Endodermal cell (in vitro differentiated cells): Measurements from ENCODE around the gene CDC42EP1. TPM values are rescaled to one million over a fixed set of nuclear protein-coding genes. Genes with fewer than 3 reads are reported as not detected.
"Not testable (repeated sequence)": the region's sequence is repeated elsewhere in the genome, so short reads cannot be mapped to it uniquely, and the experiment has no call there.

Experiments used
- DNase-seq: peaks from one replicate; pipeline ENCODE4 v3.0.0-alpha.2; 2017
- H3K27ac ChIP-seq: 2 replicates; pipeline ENCODE4 v1.5.1; 2013; ENCODE audit warnings: mild to moderate bottlenecking, low read depth, low read length, moderate library complexity
- H3K27me3 ChIP-seq: 2 replicates; pipeline ENCODE4 v1.6.1; 2013; ENCODE audit warnings: mild to moderate bottlenecking, low read length, moderate library complexity; ENCODE audit not compliant: insufficient read depth, control insufficient read depth, poor library complexity, severe bottlenecking
- H3K36me3 ChIP-seq: 2 replicates; pipeline ENCODE4 v1.7.0; 2013; ENCODE audit warnings: mild to moderate bottlenecking, low read length, moderate library complexity; ENCODE audit not compliant: control insufficient read depth, insufficient read depth
- H3K4me1 ChIP-seq: one replicate; pipeline ENCODE4 v1.7.0; 2013; ENCODE audit warnings: low read length; ENCODE audit not compliant: control insufficient read depth, insufficient read depth
- H3K4me3 ChIP-seq: 2 replicates; pipeline ENCODE4 v1.5.1; 2013; ENCODE audit warnings: mild to moderate bottlenecking, low read length, moderate library complexity
- H3K9ac ChIP-seq: 2 replicates; pipeline ENCODE4 v1.6.1; 2013; ENCODE audit warnings: mild to moderate bottlenecking, low read length, moderate library complexity; ENCODE audit not compliant: poor library complexity, severe bottlenecking; ENCODE audit errors: extremely low read depth
- H3K9me3 ChIP-seq: 2 replicates; pipeline ENCODE4 v1.6.1; 2013; ENCODE audit warnings: mild to moderate bottlenecking, low read length, moderate library complexity; ENCODE audit not compliant: control insufficient read depth
- H3K27ac Mint-ChIP-seq: 2 replicates; pipeline ENCODE4 v1.8.0; 2020; ENCODE audit warnings: mixed read lengths
- H3K27me3 Mint-ChIP-seq: 2 replicates; pipeline ENCODE4 v1.8.0; 2021; ENCODE audit warnings: mild to moderate bottlenecking, mixed read lengths; ENCODE audit not compliant: insufficient read depth
- H3K36me3 Mint-ChIP-seq: 2 replicates; pipeline ENCODE4 v1.8.0; 2020; ENCODE audit warnings: low read depth, mixed read lengths
- H3K4me1 Mint-ChIP-seq: 2 replicates; pipeline ENCODE4 v1.8.0; 2020; ENCODE audit warnings: mixed read lengths
- H3K4me3 Mint-ChIP-seq: 2 replicates; pipeline ENCODE4 v1.8.0; 2020; ENCODE audit warnings: mild to moderate bottlenecking, moderate library complexity, mixed read lengths
- H3K9me3 Mint-ChIP-seq: 2 replicates; pipeline ENCODE4 v1.8.0; 2020; ENCODE audit warnings: mild to moderate bottlenecking, mixed read lengths
- CTCF ChIP-seq: fragments of 200-600 bp; sonication (generic); conservative IDR thresholded peaks from 2 replicates; pipeline ENCODE4 v1.5.0; 2021; ENCODE audit warnings: antibody characterized with exemption, mild to moderate bottlenecking
- WGBS, 2 experiments: methylation state at CpG; one replicate each; pipeline versions ENCODE4 v1.1.5 to v1.1.7; 2013; ENCODE audit warnings: missing lambda C conversion rate in 2 of 2, mixed read lengths in 1 of 2; ENCODE audit not compliant: insufficient coverage in 1 of 2, insufficient read length in 1 of 2; 5-methylcytosine and 5-hydroxymethylcytosine counted together
- total RNA-seq, 2 donors: library from RNA; stranded (reverse); fragmentation: NEBNext Ultra II Directional in 1 of 2; extraction: Animal tissue kit (Norgen Biotek cat#: 25700) in 1 of 2; gene quantifications; 2 replicates in 1 of 2; 3 replicates in 1 of 2; pipeline ENCODE4 v1.2.1, GENCODE V29; 2021

Gene CDC42EP1
- total RNA-seq, 2 donors from 2014 or later, result 45.0 to 45.1 TPM

GRCh38 chr22:37607935-37608476, 47.7 kb downstream of the CDC42EP1 start:
- peak; percentile 62 for DNase-seq
- H3K36me3 ChIP-seq, result no peaks in the 10 kb centered on the region
- H3K27ac ChIP-seq, result peak overlapping the region; percentile 99
- Mint-ChIP-seq H3K27ac (peak overlapping the region; percentile 96), H3K4me1 (peaks cover 11% of the 10 kb centered on the region), H3K4me3 (peak overlapping the region; percentile 79), H3K9me3 (no peaks in the 10 kb centered on the region), H3K36me3 (peaks cover 5% of the 10 kb centered on the region), H3K27me3 (no peaks in the 10 kb centered on the region)
- no peaks in the 10 kb centered on the region for H3K9me3 ChIP-seq
- peak overlapping the region; percentile 98 for H3K4me3 ChIP-seq
- H3K4me1 ChIP-seq, result no peaks in the 10 kb centered on the region
- TF ChIP-seq CTCF, result no peak
- peak overlapping the region; percentile 85 for H3K9ac ChIP-seq
- no peaks in the 10 kb centered on the region for H3K27me3 ChIP-seq
- WGBS, 2 experiments, result 3 to 4% methylated on average over 13 to 17 of the region's 17 CpGs

GRCh38 chr22:37608477-37609239, 48.4 kb downstream of the CDC42EP1 start, which contains the start of gene GGA1:
TSS of gene GGA1 (plus strand) at chr22:37608834. CDS start at chr22:37608861, 27 bp downstream.
- Mint-ChIP-seq H3K4me1 (peaks cover 11% of the 10 kb centered on the region), H3K4me3 (peak within 1 kb of the TSS; percentile 79), H3K27ac (peak within 1 kb of the TSS; percentile 96), H3K9me3 (no peaks in the 10 kb centered on the region), H3K27me3 (no peaks in the 10 kb centered on the region), H3K36me3 (peaks cover 5% of the 10 kb centered on the region)
- 0% methylated on average over 30 to 82 of the region's 82 CpGs for WGBS, 2 experiments
- H3K27me3 ChIP-seq, result no peaks in the 10 kb centered on the region
- H3K9me3 ChIP-seq, result no peaks in the 10 kb centered on the region
- H3K4me1 ChIP-seq, result no peaks in the 10 kb centered on the region
- DNase-seq, result peak; percentile 98
- peak within 1 kb of the TSS; percentile 85 for H3K9ac ChIP-seq
- H3K4me3 ChIP-seq, result peak within 1 kb of the TSS; percentile 98
- H3K27ac ChIP-seq, result peak within 1 kb of the TSS; percentile 99
- H3K36me3 ChIP-seq, result no peaks in the 10 kb centered on the region
- peak; percentile 15 for TF ChIP-seq CTCF

GRCh38 chr22:37609240-37610152, 49.2 kb downstream of the CDC42EP1 start:
- peaks cover 11% of the 10 kb centered on the region for H3K4me1 Mint-ChIP-seq
- H3K9me3 ChIP-seq, result no peaks in the 10 kb centered on the region
- no peaks in the 10 kb centered on the region for H3K9me3 Mint-ChIP-seq
- WGBS, 2 experiments, result 22 to 25% methylated on average over 18 to 26 of the region's 26 CpGs
- peak overlapping the region; percentile 79 for H3K4me3 Mint-ChIP-seq
- no peaks in the 10 kb centered on the region for H3K4me1 ChIP-seq
- peak overlapping the region; percentile 81 for H3K27ac Mint-ChIP-seq
- TF ChIP-seq CTCF, result no peak
- no peaks in the 10 kb centered on the region for H3K27me3 Mint-ChIP-seq
- H3K27me3 ChIP-seq, result no peaks in the 10 kb centered on the region
- H3K36me3 Mint-ChIP-seq, result peaks cover 10% of the 10 kb centered on the region
- peak overlapping the region; percentile 98 for H3K4me3 ChIP-seq
- no peak for DNase-seq
- H3K27ac ChIP-seq, result peak overlapping the region; percentile 99
- H3K36me3 ChIP-seq, result peaks cover 7% of the 10 kb centered on the region
- H3K9ac ChIP-seq, result peak overlapping the region; percentile 85

- not testable (repeated sequence) for H3K27me3 Mint-ChIP-seq, DNase-seq, H3K27ac ChIP-seq, H3K9me3 Mint-ChIP-seq, H3K27me3 ChIP-seq, H3K4me1 ChIP-seq, H3K9me3 ChIP-seq
- H3K9ac ChIP-seq, result peak overlapping the region; percentile 85
- H3K36me3 Mint-ChIP-seq, result peaks cover 15% of the 10 kb centered on the region
- H3K4me3 ChIP-seq, result peak overlapping the region; percentile 98
- H3K27ac Mint-ChIP-seq, result peak overlapping the region; percentile 81
- peaks cover 11% of the 10 kb centered on the region for H3K4me1 Mint-ChIP-seq
- peak overlapping the region; percentile 79 for H3K4me3 Mint-ChIP-seq
- H3K36me3 ChIP-seq, result peaks cover 11% of the 10 kb centered on the region
- WGBS, 2 experiments, result 92 to 100% methylated on average over 1 to 3 of the region's 3 CpGs
Observed at GRCh38 chr22:37610153-37610475, 49.8 kb downstream of the CDC42EP1 start.
